Thyroid gland (tissue), 4 donors: ENCODE results near the gene TASP1.

Experiments used
- POLR2A ChIP-seq, 2 donors: fragments of 450-650 bp; IDR thresholded peaks; one replicate each; pipeline ENCODE4 v1.6.1; 2017; ENCODE audit warnings: antibody characterized with exemption in 2 of 2, mild to moderate bottlenecking in 2 of 2, moderate library complexity in 1 of 2
- TF ChIP-seq, protein P1 (sequence below), 6 experiments: fragments of 200-600 bp in 3 of 6; fragments of 450-650 bp in 3 of 6; sonication (generic) in 3 of 6; IDR thresholded peaks; one replicate each; pipeline ENCODE4 v1.5.1; 2016 to 2019; ENCODE audit warnings: antibody characterized with exemption in 6 of 6, mild to moderate bottlenecking in 2 of 6, inconsistent platforms in 1 of 6, moderate library complexity in 1 of 6

DNA sequence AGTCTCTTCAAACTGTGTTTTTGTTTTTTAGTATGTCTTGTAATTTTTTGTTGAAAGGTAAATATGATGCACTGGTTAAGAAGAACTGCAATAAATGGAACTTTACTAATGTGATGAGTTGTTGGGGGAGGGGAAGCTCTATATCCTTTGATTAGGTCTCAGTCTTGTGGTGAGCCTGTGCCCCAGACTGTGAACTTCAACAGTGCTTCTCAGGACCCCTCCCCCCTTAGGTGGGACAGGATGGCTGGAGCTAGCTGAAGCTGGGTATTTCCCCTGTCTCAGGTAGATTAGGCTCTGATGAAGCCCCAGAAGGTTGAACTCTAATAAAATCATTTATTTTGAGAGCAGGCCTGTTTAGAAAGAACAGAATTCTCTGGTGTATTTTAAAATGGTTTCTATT, 31.4 kb upstream of the TASP1 start:
- TF ChIP-seq, protein P1, sequence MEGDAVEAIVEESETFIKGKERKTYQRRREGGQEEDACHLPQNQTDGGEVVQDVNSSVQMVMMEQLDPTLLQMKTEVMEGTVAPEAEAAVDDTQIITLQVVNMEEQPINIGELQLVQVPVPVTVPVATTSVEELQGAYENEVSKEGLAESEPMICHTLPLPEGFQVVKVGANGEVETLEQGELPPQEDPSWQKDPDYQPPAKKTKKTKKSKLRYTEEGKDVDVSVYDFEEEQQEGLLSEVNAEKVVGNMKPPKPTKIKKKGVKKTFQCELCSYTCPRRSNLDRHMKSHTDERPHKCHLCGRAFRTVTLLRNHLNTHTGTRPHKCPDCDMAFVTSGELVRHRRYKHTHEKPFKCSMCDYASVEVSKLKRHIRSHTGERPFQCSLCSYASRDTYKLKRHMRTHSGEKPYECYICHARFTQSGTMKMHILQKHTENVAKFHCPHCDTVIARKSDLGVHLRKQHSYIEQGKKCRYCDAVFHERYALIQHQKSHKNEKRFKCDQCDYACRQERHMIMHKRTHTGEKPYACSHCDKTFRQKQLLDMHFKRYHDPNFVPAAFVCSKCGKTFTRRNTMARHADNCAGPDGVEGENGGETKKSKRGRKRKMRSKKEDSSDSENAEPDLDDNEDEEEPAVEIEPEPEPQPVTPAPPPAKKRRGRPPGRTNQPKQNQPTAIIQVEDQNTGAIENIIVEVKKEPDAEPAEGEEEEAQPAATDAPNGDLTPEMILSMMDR (IDR thresholded peaks at IDR 0.05) = no peak
- TF ChIP-seq POLR2A (IDR thresholded peaks at IDR 0.05) = no peak
